Endothelial cell (in vitro differentiated cells): ENCODE data around the gene MYRIP. TPM values are rescaled to one million over a fixed set of nuclear protein-coding genes. Genes with fewer than 3 reads are reported as not detected.

Experiments used
- DNase-seq: peaks from one replicate; pipeline ENCODE4 v3.0.0; 2021; ENCODE audit warnings: low spot score
- H3K27ac Mint-ChIP-seq: one replicate; pipeline ENCODE4 v1.8.0; 2021; ENCODE audit warnings: mixed read lengths, inconsistent platforms; ENCODE audit not compliant: unreplicated experiment
- H3K27me3 Mint-ChIP-seq: one replicate; pipeline ENCODE4 v1.8.0; 2021; ENCODE audit warnings: mild to moderate bottlenecking, moderate library complexity, mixed read lengths, inconsistent platforms; ENCODE audit not compliant: unreplicated experiment
- H3K36me3 Mint-ChIP-seq: one replicate; pipeline ENCODE4 v1.8.0; 2021; ENCODE audit warnings: mild to moderate bottlenecking, low read depth, mixed read lengths, inconsistent platforms; ENCODE audit not compliant: unreplicated experiment
- H3K4me1 Mint-ChIP-seq: one replicate; pipeline ENCODE4 v1.8.0; 2021; ENCODE audit warnings: mild to moderate bottlenecking, mixed read lengths, inconsistent platforms; ENCODE audit not compliant: unreplicated experiment
- H3K4me3 Mint-ChIP-seq: one replicate; pipeline ENCODE4 v1.8.0; 2021; ENCODE audit warnings: mild to moderate bottlenecking, mixed read lengths, inconsistent platforms; ENCODE audit not compliant: unreplicated experiment
- H3K9me3 Mint-ChIP-seq: one replicate; pipeline ENCODE4 v1.8.0; 2021; ENCODE audit warnings: mixed read lengths, inconsistent platforms; ENCODE audit not compliant: unreplicated experiment
- CTCF ChIP-seq: fragments of 200-600 bp; sonication (generic); IDR thresholded peaks from one replicate; pipeline ENCODE4 v1.5.0; 2021; ENCODE audit warnings: antibody characterized with exemption; ENCODE audit not compliant: unreplicated experiment
- total RNA-seq: library from RNA; stranded (reverse); fragmentation: NEBNext Ultra II Directional; extraction: Animal tissue kit (Norgen Biotek cat#: 25700); gene quantifications from one replicate; pipeline ENCODE4 v1.2.1, GENCODE V29; 2021; ENCODE audit not compliant: unreplicated experiment

The MYRIP gene
- total RNA-seq, 1 donor from 2014 or later: 0.49 TPM

DNA sequence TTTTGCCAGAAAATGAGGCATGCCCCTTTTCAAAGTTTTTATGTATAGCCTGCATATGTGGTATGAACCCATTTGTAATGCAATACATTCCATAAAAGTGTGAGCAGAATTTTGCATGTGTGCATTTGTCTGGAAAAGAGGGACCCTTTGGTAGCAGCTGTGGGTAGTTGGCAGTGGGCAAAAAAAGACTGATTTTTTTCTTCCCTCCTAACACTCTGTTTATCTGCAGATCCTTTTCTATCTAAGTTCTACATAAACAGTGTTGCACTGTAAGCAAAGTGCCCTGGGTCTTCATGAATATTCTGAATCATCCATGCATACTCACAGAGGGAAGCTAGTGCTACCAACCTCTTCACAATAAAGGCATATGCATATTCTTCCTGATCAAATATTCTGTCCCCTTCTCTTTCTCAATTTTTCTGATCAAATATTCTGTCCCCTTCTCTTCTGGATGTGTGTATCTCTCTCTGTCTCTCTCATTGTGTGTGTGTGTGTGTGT, 288.9 kb downstream of the MYRIP start:
- Mint-ChIP-seq H3K4me3 (no peak overlapping the region), H3K9me3 (no peaks in the 10 kb centered on the region), H3K4me1 (no peaks in the 10 kb centered on the region), H3K27me3 (peaks cover 5% of the 10 kb centered on the region), H3K36me3 (peaks cover 3% of the 10 kb centered on the region), H3K27ac (no peak overlapping the region)
- TF ChIP-seq CTCF: no peak
- no peak for DNase-seq

DNA sequence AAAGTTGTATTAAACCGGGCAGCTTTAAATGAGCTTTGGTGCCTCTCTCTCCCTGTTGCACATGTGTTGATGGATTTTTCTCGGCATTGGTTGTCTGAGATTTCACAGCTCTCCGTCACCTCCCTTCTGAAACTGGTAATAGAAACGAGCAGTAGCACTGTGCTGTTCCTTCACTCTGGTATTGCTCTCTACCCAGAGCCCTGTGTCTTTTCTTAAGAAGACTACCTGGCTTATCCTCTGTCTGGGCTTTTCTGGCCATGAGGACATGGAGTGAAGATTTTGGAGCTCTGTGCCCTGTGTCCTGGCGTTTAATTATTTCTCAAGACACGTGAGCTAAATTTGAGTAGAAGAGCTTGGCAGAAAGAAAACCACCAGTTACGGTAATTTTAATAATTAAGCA, 290.5 kb downstream of the MYRIP start:
- DNase-seq: no peak
- H3K4me3 Mint-ChIP-seq: no peak overlapping the region
- H3K36me3 Mint-ChIP-seq: peaks cover 3% of the 10 kb centered on the region
- peaks cover 4% of the 10 kb centered on the region for H3K27me3 Mint-ChIP-seq
- no peak for TF ChIP-seq CTCF
- no peaks in the 10 kb centered on the region for H3K4me1 Mint-ChIP-seq
- no peaks in the 10 kb centered on the region for H3K9me3 Mint-ChIP-seq
- H3K27ac Mint-ChIP-seq: no peak overlapping the region

- no peak overlapping the region for H3K4me3 Mint-ChIP-seq
- H3K36me3 Mint-ChIP-seq: peaks cover 3% of the 10 kb centered on the region
- no peaks in the 10 kb centered on the region for H3K9me3 Mint-ChIP-seq
- peaks cover 4% of the 10 kb centered on the region for H3K27me3 Mint-ChIP-seq
- H3K4me1 Mint-ChIP-seq: no peaks in the 10 kb centered on the region
- no peak overlapping the region for H3K27ac Mint-ChIP-seq
- no peak for DNase-seq
- no peak for TF ChIP-seq CTCF
Measured at GRCh38 chr3:40102182-40102581, 292.8 kb downstream of the MYRIP start.

DNA sequence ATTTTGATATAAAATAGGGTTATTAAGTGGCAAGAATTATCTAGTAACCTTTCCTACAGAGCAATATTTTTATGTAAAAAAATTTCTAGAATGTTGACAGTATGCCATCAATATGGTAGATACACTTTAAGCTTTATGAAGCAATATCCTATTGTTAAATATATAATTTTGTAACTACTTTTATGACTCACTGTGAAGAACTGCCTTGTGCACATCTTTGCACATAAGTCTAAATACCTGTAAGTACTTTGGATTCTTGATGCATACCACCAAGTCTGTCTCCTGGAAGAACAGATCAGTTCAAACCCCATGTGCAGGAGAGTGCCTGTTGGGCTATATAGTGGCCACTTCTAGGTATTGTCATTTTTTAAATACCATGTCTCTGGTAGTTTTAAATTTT, 294.4 kb downstream of the MYRIP start:
- H3K27ac Mint-ChIP-seq: no peak overlapping the region
- no peaks in the 10 kb centered on the region for H3K9me3 Mint-ChIP-seq
- no peak overlapping the region for H3K4me3 Mint-ChIP-seq
- DNase-seq: no peak
- peaks cover 3% of the 10 kb centered on the region for H3K36me3 Mint-ChIP-seq
- TF ChIP-seq CTCF: no peak
- H3K27me3 Mint-ChIP-seq: peaks cover 2% of the 10 kb centered on the region
- H3K4me1 Mint-ChIP-seq: no peaks in the 10 kb centered on the region

GRCh38 chr3:40104441-40104840, 295.0 kb downstream of the MYRIP start:
- no peaks in the 10 kb centered on the region for H3K9me3 Mint-ChIP-seq
- TF ChIP-seq CTCF: no peak
- peaks cover 3% of the 10 kb centered on the region for H3K36me3 Mint-ChIP-seq
- H3K4me1 Mint-ChIP-seq: no peaks in the 10 kb centered on the region
- no peak for DNase-seq
- no peak overlapping the region for H3K27ac Mint-ChIP-seq
- H3K27me3 Mint-ChIP-seq: peaks cover 2% of the 10 kb centered on the region
- no peak overlapping the region for H3K4me3 Mint-ChIP-seq
